HG03064 (cell line): ENCODE measurements around the gene MDN1.
"Not testable (repeated sequence)": the region's sequence is repeated elsewhere in the genome, so short reads cannot be mapped to it uniquely, and the experiment has no call there.

Experiments
- ATAC-seq: cut with Tn5 transposase; IDR thresholded peaks from one replicate; pipeline ENCODE4 v1.9.1; 2021; ENCODE audit warnings: low read depth; ENCODE audit not compliant: unreplicated experiment

Gene MDN1

GRCh38 chr6:89817481-89817880 lies 2.1 kb downstream of the MDN1 start:
- ATAC-seq = no peak

DNA sequence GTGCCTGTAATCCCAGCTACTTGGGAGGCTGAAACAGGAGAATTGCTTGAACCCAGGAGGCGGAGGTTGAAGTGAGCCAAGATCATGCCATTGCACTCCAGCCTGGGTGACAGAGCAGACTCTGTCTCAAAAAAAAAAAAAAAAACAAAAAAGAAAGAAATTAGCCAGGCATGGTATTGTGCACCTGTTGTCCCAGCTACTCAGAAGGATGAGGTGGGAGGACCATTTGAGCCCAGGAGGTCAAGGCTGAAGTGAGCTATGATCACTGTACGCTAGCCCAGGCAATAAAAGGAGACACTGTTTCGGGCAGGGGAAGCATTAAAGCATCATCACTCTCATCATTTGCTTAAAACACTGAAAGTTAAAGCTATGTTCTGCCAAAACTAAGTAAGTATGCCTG lies 6.2 kb downstream of the MDN1 start:
- not testable (repeated sequence) for ATAC-seq

GRCh38 chr6:89807581-89807980 lies 12.0 kb downstream of the MDN1 start:
- ATAC-seq = no peak

GRCh38 chr6:89805814-89806371 lies 13.7 kb downstream of the MDN1 start:
- no peak for ATAC-seq

- ATAC-seq = no peak
These were observed 16.3 kb downstream of the MDN1 start for GRCh38 chr6:89803271-89803670.

DNA sequence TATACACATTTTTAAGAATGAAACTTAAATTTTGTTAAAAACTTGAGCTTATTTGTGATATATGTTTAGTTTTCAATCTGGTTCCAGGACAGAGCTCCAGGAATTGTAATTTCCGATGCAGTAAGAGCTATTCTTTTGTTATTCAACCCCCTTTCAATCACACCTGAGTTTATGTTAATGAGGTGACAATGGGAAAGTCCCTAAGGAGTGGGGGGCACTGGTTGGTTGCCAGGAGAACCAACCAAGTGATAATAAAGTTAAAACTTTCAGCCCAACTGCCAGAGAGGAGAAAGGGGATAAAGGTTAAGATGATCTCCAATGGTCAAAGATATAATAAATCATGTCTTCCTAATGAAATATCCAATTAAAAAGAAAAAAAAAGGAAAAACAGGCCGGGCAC lies 19.8 kb downstream of the MDN1 start:
- ATAC-seq = no peak

DNA sequence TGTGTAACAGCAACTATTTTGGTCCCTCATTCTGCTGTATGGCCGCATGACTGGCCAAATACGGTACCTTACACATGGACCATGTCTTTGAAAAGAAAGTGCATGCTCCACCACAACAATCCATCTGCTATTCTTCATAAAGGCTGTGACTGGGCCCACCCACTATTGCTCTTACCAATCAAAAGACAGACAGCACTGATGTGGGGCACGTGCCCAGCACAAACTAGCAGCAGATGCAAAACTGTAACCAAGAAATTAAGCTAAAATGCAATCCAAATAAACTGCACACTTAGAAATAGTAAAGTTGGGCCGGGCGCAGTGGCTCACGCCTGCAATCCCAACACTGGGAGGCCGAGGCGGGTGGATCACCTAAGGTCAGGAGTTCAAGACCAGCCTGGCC lies 20.5 kb downstream of the MDN1 start:
- no peak for ATAC-seq

DNA sequence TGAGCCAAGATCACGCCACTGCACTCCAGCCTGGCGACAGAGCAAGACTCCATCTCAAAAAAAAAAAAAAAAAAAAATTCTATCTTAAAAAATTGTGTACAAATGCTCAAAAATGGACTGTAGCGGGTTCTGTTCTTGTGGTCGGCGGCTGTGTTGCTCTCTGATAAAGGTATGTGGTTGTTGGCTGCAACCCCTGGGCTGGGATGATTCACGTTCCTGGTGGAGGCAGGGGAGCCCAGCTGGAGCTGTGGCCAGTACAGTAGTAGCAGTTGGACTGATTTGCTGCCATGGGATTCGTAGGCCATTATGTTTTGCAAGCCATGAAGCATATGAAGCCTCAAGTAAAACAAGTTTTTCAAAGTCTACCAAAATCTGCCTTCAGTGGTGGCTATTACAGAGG lies 22.3 kb downstream of the MDN1 start:
- ATAC-seq = no peak

DNA sequence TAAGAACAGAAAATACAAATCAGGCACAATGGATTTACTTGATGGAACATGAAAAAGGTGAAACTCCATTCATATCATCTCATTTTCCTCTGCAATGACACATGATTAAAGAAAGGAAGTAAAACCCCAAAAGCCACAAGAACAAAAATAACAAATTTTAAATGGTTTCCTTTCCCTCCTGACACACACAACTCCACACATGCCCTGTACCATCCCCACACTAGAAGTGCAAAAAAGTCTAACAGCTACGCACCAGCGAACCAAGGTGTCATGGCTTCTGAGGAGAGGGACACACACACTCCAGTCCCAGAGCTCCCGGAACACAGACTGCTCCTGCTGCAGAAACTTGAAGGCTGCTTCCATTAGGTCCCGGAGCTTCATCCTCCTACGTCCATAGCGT lies 25.3 kb downstream of the MDN1 start:
- ATAC-seq = no peak

- ATAC-seq = no peak
These were observed 26.0 kb downstream of the MDN1 start for GRCh38 chr6:89793586-89793985.

GRCh38 chr6:89792881-89793280 lies 26.7 kb downstream of the MDN1 start:
- ATAC-seq = no peak

DNA sequence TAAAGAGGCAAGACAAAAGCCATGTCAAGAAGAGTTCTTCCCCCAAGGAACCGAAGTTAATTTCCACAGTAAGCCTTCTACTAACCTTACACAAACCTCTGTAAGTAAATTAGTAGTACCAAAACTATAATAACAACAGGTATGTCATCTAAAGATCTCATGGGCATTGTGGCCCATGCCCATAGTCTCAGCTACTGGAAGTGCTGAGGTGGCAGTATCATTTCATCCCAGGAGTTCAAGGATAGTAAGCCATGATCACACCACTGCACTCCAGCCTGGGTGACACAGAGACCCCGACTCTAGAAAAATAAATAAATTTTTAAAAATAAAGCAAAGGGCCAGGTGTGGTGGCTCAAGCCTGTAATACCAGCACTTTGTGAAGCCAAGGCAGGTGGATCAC lies 29.2 kb downstream of the MDN1 start:
- no peak for ATAC-seq

- no peak for ATAC-seq
These were observed 29.6 kb downstream of the MDN1 start for GRCh38 chr6:89789980-89790379.

GRCh38 chr6:89787660-89788328 lies 31.8 kb downstream of the MDN1 start:
- ATAC-seq = no peak

DNA sequence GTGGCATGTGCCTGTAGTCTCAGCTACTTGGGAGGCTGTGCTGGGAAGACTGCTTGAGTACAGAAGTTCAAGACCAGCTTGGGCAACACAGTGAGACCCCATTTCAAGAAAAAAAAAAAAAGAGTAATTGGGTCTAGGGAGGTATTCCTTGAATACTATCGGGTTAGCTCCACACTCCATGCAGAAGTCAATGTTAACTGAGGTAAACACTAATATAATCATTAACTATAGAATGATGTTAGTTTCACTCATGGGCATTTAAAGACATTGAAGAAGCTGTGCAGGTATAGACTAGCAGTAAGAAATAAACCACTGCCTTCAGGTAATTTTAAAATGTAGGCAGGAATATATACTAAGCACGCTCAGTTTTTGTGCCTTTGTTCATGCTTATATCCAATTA lies 32.6 kb downstream of the MDN1 start:
- no peak for ATAC-seq

GRCh38 chr6:89784838-89785237 lies 34.8 kb downstream of the MDN1 start:
- no peak for ATAC-seq

GRCh38 chr6:89783293-89783692 lies 36.3 kb downstream of the MDN1 start:
- ATAC-seq = not testable (repeated sequence)

DNA sequence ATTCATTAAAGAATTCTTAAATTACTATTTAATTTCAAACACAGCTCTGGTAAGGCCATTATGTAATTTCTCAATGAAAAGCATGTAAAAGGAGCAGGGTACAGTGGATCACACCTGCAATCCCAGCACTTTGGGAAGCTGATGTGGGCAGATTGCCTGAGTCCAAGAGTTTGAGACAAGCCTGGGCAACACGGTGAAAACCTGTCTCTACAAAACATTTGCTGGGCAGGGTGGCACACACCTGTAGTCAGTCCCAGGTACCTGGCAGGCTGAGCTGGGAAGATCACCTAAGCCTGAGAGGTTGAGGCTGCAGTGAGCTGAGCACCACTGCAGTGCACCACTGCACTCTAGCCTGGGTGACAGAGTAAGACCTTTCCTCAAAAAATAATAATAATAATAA lies 37.4 kb downstream of the MDN1 start:
- ATAC-seq = no peak

GRCh38 chr6:89781070-89782034 lies 38.2 kb downstream of the MDN1 start:
- ATAC-seq = no peak

GRCh38 chr6:89777455-89777854 lies 42.1 kb downstream of the MDN1 start:
- no peak for ATAC-seq

DNA sequence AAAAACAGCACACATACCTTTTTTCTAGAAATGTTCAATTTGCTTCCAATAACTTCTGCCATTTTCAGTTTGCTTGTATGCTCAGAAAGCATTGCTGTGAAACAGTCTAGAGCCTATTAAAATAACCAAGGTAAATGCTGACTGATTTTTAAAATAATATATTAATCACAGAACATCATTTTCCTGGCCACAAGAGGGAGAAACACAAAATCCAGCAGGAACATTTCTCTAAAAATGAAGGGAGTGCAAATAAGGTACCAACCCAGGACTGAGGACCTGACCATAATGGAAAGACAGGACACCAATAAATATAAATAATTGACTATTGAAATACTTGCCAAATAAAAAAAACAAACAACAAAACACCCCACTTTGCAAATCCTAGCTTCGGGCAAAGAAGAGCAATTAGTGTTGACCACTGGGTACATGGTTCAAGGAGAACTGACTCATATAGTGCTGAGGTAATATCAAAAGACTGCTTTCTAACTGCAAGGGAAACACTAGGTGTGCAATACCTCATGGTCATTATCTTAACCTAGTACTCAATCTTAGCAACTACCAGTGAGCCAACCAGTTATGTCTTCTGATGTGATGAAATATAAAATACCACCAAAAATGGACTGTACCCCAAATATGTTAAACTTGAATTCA lies 42.9 kb downstream of the MDN1 start:
- no peak for ATAC-seq
